ENCODE results near the gene WDR46. TPM values are rescaled to one million over a fixed set of nuclear protein-coding genes. Genes with fewer than 3 reads are reported as not detected.

Gene WDR46
- total and polyA plus RNA-seq, 10 of the 15 experiments (the other 5 are each of a cell fraction or from before 2014, with no cell fraction given), result 10.1 to 147 (median 86.0) TPM

DNA sequence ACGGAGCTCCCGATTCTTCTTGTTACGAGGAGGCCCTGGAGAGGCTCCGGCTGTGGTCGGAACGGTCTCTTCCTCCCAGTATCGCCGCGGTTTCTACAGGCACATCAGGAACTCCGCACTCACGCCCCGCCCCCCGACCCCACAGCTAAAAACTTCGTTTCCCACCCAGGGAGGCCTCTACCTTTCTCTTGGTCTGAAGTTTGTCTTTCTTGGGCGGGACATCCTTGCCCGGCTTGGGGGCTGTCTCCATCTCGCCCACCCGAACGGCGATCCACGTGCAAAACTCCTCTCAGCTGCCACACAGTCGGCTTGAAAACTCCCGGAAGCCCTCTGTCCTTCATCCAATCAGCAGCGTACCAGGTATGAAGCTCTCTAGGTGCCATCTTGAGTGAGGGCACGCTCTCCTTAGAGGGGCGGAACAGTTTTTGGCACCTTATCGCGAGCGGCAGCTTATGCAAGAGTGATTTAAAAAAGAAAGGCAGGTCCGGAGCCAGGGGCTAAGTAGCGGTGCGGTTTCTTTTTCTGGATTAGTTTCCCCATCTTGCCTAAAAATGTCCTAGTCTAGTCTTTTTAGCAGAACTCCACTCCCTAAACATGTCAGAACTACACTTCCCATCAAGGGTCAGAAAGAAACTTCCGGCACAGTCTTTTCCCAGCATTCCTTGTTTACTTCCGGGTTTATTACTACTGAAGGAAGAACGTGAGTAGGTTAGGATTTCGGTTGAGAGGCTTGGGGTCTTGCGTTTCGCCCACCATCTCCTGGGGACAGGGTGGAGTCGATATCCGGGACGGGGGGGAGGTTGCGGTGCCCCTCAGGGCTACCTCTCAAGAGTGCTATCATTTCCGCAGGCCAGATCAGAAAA lies at the start of gene WDR46, which contains the start of gene PFDN6 (continued):
- TF ChIP-seq ZNF622 (IDR thresholded peaks at IDR 0.05) (no peak), GATAD2B (conservative IDR thresholded peaks at IDR 0.05; ENCODE audit: low read depth) (peak; percentile 10; the same call in 1 of the 2 replicates), NFIC (IDR thresholded peaks at IDR 0.05; ENCODE audit: low read depth, low read length) (peak; percentile 49; the same call in 1 of the 2 replicates), ZNF384 (IDR thresholded peaks at IDR 0.05; ENCODE audit: borderline replicate concordance, low read depth, low read length) (no peak), TCF3 (IDR thresholded peaks at IDR 0.05; ENCODE audit: borderline replicate concordance, insufficient read depth, low read depth, low read length) (no peak), STAT1 (conservative IDR thresholded peaks at IDR 0.05) (no peak; the same call in 1 of the 2 replicates), RUNX3 (IDR thresholded peaks at IDR 0.05; ENCODE audit: low read length) (peak; percentile 63), SRF (IDR thresholded peaks at IDR 0.05; ENCODE audit: low read depth in 2 of 2, low read length in 2 of 2) (no peak)
- TF ChIP-seq, protein P1, sequence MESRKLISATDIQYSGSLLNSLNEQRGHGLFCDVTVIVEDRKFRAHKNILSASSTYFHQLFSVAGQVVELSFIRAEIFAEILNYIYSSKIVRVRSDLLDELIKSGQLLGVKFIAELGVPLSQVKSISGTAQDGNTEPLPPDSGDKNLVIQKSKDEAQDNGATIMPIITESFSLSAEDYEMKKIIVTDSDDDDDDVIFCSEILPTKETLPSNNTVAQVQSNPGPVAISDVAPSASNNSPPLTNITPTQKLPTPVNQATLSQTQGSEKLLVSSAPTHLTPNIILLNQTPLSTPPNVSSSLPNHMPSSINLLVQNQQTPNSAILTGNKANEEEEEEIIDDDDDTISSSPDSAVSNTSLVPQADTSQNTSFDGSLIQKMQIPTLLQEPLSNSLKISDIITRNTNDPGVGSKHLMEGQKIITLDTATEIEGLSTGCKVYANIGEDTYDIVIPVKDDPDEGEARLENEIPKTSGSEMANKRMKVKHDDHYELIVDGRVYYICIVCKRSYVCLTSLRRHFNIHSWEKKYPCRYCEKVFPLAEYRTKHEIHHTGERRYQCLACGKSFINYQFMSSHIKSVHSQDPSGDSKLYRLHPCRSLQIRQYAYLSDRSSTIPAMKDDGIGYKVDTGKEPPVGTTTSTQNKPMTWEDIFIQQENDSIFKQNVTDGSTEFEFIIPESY (IDR thresholded peaks at IDR 0.05), result no peak
- TF ChIP-seq, protein P2, sequence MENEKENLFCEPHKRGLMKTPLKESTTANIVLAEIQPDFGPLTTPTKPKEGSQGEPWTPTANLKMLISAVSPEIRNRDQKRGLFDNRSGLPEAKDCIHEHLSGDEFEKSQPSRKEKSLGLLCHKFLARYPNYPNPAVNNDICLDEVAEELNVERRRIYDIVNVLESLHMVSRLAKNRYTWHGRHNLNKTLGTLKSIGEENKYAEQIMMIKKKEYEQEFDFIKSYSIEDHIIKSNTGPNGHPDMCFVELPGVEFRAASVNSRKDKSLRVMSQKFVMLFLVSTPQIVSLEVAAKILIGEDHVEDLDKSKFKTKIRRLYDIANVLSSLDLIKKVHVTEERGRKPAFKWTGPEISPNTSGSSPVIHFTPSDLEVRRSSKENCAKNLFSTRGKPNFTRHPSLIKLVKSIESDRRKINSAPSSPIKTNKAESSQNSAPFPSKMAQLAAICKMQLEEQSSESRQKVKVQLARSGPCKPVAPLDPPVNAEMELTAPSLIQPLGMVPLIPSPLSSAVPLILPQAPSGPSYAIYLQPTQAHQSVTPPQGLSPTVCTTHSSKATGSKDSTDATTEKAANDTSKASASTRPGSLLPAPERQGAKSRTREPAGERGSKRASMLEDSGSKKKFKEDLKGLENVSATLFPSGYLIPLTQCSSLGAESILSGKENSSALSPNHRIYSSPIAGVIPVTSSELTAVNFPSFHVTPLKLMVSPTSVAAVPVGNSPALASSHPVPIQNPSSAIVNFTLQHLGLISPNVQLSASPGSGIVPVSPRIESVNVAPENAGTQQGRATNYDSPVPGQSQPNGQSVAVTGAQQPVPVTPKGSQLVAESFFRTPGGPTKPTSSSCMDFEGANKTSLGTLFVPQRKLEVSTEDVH (IDR thresholded peaks at IDR 0.05; ENCODE audit: low read depth, partially characterized antibody), result peak; percentile 94
- TF ChIP-seq, protein P3, sequence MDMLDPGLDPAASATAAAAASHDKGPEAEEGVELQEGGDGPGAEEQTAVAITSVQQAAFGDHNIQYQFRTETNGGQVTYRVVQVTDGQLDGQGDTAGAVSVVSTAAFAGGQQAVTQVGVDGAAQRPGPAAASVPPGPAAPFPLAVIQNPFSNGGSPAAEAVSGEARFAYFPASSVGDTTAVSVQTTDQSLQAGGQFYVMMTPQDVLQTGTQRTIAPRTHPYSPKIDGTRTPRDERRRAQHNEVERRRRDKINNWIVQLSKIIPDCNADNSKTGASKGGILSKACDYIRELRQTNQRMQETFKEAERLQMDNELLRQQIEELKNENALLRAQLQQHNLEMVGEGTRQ (IDR thresholded peaks at IDR 0.05; ENCODE audit: borderline replicate concordance, low read depth, low read length), result no peak
- TF ChIP-seq, protein P4, sequence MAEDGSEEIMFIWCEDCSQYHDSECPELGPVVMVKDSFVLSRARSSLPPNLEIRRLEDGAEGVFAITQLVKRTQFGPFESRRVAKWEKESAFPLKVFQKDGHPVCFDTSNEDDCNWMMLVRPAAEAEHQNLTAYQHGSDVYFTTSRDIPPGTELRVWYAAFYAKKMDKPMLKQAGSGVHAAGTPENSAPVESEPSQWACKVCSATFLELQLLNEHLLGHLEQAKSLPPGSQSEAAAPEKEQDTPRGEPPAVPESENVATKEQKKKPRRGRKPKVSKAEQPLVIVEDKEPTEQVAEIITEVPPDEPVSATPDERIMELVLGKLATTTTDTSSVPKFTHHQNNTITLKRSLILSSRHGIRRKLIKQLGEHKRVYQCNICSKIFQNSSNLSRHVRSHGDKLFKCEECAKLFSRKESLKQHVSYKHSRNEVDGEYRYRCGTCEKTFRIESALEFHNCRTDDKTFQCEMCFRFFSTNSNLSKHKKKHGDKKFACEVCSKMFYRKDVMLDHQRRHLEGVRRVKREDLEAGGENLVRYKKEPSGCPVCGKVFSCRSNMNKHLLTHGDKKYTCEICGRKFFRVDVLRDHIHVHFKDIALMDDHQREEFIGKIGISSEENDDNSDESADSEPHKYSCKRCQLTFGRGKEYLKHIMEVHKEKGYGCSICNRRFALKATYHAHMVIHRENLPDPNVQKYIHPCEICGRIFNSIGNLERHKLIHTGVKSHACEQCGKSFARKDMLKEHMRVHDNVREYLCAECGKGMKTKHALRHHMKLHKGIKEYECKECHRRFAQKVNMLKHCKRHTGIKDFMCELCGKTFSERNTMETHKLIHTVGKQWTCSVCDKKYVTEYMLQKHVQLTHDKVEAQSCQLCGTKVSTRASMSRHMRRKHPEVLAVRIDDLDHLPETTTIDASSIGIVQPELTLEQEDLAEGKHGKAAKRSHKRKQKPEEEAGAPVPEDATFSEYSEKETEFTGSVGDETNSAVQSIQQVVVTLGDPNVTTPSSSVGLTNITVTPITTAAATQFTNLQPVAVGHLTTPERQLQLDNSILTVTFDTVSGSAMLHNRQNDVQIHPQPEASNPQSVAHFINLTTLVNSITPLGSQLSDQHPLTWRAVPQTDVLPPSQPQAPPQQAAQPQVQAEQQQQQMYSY (CRISPR knock-in tag; IDR thresholded peaks at IDR 0.05), result no peak
- TF ChIP-seq, protein P5, sequence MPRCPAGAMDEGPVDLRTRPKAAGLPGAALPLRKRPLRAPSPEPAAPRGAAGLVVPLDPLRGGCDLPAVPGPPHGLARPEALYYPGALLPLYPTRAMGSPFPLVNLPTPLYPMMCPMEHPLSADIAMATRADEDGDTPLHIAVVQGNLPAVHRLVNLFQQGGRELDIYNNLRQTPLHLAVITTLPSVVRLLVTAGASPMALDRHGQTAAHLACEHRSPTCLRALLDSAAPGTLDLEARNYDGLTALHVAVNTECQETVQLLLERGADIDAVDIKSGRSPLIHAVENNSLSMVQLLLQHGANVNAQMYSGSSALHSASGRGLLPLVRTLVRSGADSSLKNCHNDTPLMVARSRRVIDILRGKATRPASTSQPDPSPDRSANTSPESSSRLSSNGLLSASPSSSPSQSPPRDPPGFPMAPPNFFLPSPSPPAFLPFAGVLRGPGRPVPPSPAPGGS (IDR thresholded peaks at IDR 0.05; ENCODE audit: borderline replicate concordance, insufficient read depth, low read depth, low read length, poor library complexity, severe bottlenecking), result no peak

Data from GM12878 (cell line).